Stimulated activated CD4-positive, alpha-beta T cell treated with anti-CD3 and anti-CD28 coated beads, Interleukin-15, amount 100 ng/mL, for 48 hours (primary cell): ENCODE data around the gene MS4A14.
"Not testable (repeated sequence)": the region's sequence is repeated elsewhere in the genome, so short reads cannot be mapped to it uniquely, and the experiment has no call there.

Experiments used
- DNase-seq, 2 donors: peaks; one replicate each; pipeline ENCODE4 v3.0.0-alpha.2; 2020; ENCODE audit warnings: low read depth in 2 of 2

MS4A14 gene

GRCh38 chr11:60389279-60389910, 6.9 kb upstream of the MS4A14 start:
- DNase-seq, result no peak

- DNase-seq, result no peak
These were observed 5.8 kb upstream of the MS4A14 start for GRCh38 chr11:60390419-60390818.

GRCh38 chr11:60392361-60392760, 3.9 kb upstream of the MS4A14 start:
- no peak for DNase-seq

GRCh38 chr11:60393016-60393415, 3.2 kb upstream of the MS4A14 start:
- DNase-seq, result no peak

- DNase-seq, result no peak
These were observed 1.4 kb upstream of the MS4A14 start for GRCh38 chr11:60394666-60395380.

- DNase-seq, result no peak
These were observed 540 bp downstream of the MS4A14 start for GRCh38 chr11:60396799-60397198.

GRCh38 chr11:60420015-60420414, 23.8 kb downstream of the MS4A14 start:
- no peak for DNase-seq

- no peak for DNase-seq
These were observed 26.4 kb downstream of the MS4A14 start for GRCh38 chr11:60422609-60423008.

GRCh38 chr11:60428517-60428916, 32.3 kb downstream of the MS4A14 start:
- no peak for DNase-seq

- no peak for DNase-seq
These were observed 33.0 kb downstream of the MS4A14 start, which contains the start of gene MS4A5 for GRCh38 chr11:60429272-60429671. Gene MS4A5, plus strand, starts transcription at chr11:60429572. Its CDS starts 103 bp downstream, at chr11:60429675.

- DNase-seq, result no peak
These were observed 35.0 kb downstream of the MS4A14 start for GRCh38 chr11:60431251-60431650.

- DNase-seq, result no peak
These were observed 37.1 kb downstream of the MS4A14 start for GRCh38 chr11:60433401-60433800.

- no peak for DNase-seq
These were observed 50.8 kb downstream of the MS4A14 start for GRCh38 chr11:60447070-60447469.

GRCh38 chr11:60447846-60448245, 51.6 kb downstream of the MS4A14 start:
- no peak for DNase-seq

- DNase-seq, result not testable (repeated sequence)
These were observed 54.9 kb downstream of the MS4A14 start for GRCh38 chr11:60451185-60451584.

GRCh38 chr11:60454212-60454611, 58.0 kb downstream of the MS4A14 start:
- no peak for DNase-seq

- no peak for DNase-seq
These were observed 59.3 kb downstream of the MS4A14 start, which contains the start of gene MS4A1 for GRCh38 chr11:60455531-60456042. Gene MS4A1, plus strand, starts transcription at chr11:60455847. Its CDS starts 6,528 bp downstream, at chr11:60462375.

GRCh38 chr11:60457576-60457975, 61.3 kb downstream of the MS4A14 start:
- no peak for DNase-seq

- DNase-seq, result no peak
These were observed 63.1 kb downstream of the MS4A14 start for GRCh38 chr11:60459345-60459744.
